ENCODE results near the gene ALDH3A1.

The ALDH3A1 gene

DNA sequence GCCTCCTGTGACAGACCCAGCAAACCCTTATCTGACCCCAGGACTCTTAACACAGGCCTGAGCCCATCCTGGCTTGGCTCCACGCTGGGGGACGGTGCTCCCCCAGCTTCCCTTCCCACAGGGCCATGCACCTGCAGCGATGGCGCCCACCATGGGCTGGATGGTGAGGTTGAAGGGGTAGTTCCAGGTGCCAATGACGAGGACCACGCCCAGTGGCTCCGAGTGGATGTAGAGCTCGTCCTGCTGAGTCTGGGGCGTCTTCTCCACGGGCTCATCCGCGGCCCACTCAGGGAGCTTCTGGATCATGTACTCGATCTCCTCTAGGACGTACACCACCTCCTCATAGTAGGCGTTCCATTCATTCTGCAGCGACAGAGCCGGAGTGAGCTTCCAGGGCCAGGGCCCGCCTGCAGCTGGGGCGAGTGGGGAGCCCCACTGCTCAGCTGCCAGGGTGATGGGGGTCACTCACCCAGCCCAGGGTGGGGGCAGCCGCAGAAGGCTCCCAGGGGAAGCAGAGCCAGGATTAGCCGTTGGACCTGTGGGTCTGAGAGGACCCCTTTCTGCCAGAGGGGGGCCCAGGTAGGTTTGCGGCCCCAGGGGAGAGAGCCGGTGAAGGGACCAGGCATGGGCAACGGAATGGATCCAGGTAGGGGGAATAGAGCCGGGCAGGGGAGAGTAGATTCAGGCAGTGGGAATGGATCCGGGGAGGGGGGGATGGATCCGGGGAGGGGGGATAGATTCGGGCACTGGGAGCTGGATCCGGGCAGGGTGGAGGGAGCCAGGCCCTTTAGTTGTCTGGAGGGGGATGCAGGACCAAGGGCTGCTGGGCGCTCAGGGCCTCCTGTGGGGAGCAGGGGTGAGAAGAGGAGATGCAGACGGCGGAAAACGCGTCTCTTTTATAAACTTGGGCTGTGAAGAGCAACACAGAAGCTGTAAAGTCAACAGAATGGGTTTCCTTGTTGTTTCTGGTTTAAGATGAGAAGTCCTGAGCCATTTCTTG lies 4.7 kb downstream of the ALDH3A1 start:
- in situ Hi-C loops (cut with MboI; ENCODE audit: low sequenced_read_pairs) = no loop called here

- in situ Hi-C loops (cut with MboI; ENCODE audit: low sequenced_read_pairs) = no loop called here
These were observed 5.6 kb downstream of the ALDH3A1 start for GRCh38 chr17:19742495-19742894.

DNA sequence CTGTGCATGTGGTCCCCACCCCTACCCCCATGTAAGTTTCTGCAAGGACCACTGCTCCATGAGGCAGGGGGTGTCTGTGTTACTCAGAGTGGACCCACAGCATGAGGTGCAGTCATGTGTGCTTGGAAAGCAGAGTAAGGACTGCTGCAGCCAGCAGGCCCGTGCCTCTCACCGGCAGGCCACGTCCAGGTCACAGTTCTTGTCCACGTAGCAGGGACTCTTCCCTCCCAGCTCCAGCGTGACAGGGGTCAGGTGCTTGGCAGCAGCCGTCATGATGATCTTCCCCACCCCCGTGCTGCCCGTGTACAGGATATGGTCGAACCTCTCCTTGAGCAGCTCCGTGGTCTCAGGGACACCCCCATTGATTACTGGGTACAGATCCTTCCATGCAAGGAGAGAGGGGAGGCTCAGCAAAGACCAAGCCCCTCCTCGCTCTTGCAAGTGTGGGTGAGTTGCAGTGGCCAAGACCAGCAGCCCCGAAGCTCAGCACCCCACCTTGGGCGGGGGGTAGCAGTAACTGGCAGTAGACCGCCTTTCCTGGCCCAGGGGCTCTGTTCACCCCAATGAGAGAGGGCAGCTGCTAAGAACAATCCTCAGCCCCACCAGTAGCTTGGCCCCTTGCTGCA lies 6.2 kb downstream of the ALDH3A1 start:
- in situ Hi-C loops (cut with MboI; ENCODE audit: low sequenced_read_pairs) = no loop called here

DNA sequence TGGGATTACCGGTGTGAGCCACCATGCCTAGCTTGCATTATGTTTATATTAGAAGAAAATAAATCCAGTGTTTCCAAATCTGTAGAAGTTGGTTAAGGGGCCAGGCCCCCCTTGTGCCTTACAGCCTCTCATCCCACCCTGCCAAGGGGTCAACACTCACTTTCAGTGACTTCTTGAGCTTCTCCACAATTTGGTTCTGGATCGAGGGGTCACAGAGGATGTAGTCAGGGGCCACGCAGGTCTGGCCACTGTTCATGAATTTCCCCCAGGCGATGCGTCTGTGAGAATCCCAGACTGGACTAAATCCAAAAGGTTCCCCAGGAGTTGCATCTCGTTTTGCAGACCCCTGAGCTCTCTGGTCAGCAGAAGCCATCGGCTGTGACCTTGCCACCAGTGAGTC lies 7.2 kb downstream of the ALDH3A1 start:
- in situ Hi-C loops (cut with MboI; ENCODE audit: low sequenced_read_pairs) = no loop called here

DNA sequence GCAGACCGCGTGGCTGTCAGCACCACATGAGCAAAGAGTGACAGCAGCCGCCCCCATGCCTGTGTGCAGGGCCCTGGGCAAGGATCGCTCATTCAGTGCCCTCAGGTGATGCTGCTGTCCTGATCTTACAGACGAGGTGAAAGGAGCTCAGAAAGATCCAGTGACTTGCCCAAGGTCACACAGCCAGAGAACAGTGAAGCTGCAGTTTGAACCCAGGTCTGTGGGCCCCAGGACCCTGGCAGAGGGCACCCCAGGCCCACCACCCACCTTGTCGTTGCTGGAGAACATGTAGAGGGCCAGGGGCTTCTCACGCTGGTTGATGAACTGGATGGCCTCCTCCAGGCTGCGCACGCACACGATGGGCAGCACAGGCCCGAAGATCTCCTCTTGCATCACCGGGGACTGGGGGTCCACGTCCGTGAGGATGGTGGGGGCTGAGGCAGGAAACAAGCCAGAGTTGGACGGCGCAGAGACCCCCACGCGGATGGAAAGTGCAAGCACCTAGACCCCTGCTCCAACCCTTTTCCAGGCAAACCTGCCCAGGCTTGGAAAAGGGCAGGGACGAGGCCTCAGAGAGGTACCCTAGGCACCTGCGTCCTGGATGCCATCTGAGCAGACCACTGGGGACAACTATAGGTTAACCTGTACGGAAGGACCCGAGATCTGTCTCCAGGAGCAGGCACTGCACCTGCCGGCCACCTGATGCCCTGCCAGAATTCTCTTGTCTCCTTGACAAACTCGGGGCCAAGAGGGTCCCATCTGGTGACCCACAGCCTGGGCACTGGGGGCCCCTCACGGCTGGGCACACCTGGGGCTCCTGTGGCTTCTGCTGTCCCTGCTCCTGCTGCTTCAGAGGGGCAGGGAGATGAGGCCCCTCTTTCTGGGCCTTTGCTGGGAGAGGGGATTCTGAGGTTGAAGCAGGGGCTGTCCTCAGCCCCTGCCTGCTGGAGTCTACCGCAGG lies 8.6 kb downstream of the ALDH3A1 start:
- in situ Hi-C loops (cut with MboI; ENCODE audit: low sequenced_read_pairs) = no loop called here

- in situ Hi-C loops (cut with MboI; ENCODE audit: low sequenced_read_pairs) = no loop called here
These were observed 9.3 kb downstream of the ALDH3A1 start for GRCh38 chr17:19738757-19739156.

DNA sequence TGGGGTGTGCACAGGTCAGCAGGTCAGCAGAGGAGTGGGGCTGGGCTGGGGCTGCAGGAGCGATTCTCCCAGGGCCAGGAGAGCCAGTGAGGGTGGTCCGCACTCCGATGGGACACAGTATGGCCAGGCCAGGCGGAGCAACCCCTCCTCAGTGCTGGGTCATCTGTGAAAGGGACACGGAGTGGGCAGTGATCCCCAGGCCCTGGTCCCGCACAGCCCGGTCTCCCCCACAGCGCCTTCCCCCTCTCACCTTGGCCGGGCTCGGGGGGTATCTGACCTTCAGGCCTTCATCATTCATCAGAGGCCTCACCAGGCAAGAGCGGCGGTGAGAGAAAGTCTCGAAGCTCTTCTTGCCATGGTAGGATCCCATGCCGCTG lies 10.0 kb downstream of the ALDH3A1 start:
- in situ Hi-C loops (cut with MboI; ENCODE audit: low sequenced_read_pairs) = no loop called here

DNA sequence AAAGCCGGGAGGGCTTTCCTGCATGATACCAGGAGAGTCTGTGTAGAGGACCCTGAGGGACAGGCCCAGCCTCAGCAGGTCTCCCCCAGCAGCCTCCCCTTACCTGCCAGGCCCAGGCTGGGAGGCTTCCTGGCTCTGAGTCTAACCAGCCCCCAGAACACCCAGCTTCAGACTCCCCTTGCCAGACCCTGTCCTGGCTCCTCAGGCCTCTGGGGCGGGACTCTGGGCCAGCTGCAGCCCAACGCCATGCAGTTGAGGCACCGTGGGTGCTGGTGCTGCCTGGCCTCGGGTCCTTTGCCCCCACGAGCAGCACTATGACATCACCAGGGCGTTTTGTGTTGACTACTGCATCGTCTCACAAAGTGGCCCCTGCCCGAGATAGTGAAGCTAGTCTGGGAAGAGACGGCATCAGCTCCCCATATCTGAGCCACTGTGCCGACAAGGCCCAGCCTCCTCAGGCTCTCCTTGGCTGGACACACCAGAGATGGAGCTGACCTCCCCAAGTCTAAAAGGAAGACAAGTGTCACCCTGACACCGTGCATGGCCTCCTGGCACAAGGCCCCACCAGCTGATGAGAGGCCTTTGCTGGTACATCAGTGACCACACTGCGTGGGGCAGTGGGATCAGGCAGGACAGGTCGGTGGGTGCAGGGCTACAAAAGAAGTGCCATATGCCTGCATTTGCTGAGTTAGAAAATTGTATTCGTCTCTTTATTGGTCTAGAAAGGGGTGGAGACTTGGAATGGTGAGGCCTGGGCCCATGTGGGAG lies 10.6 kb downstream of the ALDH3A1 start:
- in situ Hi-C loops (cut with MboI; ENCODE audit: low sequenced_read_pairs) = no loop called here

GRCh38 chr17:19736071-19736470 lies 12.0 kb downstream of the ALDH3A1 start:
- in situ Hi-C loops (cut with MboI; ENCODE audit: low sequenced_read_pairs) = no loop called here

DNA sequence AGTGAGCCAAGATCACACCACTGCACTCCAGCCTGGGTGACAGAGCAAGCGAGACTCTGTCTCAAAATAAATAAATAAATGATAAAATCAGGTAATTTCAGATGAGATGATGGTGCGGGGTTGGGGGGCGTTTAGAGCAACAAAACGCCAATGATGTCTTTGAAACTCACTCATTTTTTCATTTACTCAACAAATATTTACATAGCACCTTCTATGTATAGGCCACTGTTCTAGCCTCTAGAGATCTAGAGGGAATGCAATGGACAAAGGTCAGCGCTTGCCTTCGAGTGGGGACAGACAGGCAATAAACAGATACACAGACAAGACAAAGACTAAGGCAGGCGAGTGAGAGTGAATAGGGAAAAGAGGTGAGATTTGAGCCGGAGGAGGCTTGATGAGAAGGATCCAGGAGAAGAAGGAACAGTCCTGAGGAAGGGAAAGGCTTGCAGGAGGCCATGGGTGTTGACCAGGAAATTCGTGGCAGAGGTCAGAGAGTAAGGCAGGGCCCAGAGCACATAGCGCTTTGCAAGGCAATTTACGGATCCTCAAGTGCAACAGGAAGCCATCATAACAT lies 14.1 kb downstream of the ALDH3A1 start:
- in situ Hi-C loops (cut with MboI; ENCODE audit: low sequenced_read_pairs) = no loop called here

DNA sequence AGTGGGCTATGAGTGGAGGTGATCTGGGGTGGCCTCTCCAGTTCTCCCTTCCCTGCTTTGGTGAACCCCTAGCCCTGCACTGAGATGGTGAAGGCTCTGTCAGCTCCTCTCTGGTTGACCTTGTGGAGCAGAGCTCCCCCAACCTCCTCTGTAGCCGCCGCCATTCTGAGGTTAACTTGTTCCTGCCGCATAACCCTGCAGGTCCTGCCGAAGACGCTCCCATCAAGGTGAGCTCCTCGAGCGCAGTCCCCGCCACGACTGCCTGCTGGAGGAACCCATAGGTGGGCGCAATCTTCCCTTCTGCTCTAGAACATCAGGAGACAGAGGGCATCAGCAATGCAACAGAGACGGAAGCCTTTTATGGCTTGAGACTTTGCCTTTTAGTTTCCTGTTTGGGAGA lies 16.5 kb downstream of the ALDH3A1 start:
- in situ Hi-C loops (cut with MboI; ENCODE audit: low sequenced_read_pairs) = no loop called here

DNA sequence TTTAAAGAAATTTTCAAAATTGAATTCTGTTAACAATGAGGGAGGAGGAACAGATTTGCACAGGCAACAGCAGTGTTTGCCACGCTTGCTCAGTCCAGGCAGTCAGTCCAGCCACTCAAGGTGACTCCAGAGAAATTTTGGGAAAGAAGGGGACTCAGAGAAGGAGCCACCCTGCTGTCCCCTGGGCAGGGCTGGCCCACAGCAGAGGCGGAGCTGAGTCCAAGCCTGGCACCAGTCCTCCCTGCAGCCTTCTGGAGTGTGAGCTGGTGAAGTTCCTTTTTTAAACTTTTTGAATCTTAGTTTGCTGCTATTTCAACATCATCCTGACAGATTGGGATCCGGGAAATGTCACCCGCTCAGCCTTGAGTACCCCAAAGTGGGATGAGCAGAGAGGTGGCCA lies 17.3 kb downstream of the ALDH3A1 start:
- in situ Hi-C loops (cut with MboI; ENCODE audit: low sequenced_read_pairs) = no loop called here

DNA sequence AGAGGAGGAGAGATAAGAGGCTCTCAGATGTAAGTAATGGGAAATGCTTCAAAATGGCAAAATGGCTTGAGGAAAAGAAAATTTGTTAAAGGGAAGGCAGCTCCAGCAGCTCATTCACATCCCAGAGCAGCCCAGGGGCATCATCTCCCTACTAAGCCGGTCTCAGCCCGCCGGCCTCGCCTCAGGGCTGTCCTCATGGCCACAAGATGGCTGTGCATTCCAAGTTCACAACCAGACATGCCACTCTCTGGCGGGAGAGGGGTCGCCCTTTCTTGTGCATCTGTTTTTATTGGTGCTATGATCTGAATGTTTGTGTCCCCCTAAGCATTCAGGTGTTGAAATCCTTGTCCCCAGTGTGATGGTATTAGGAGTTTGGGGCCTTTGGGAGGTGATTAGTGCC lies 18.2 kb downstream of the ALDH3A1 start:
- in situ Hi-C loops (cut with MboI; ENCODE audit: low sequenced_read_pairs) = no loop called here

- in situ Hi-C loops (cut with MboI; ENCODE audit: low sequenced_read_pairs) = no loop called here
These were observed 20.0 kb downstream of the ALDH3A1 start for GRCh38 chr17:19728084-19728495.

DNA sequence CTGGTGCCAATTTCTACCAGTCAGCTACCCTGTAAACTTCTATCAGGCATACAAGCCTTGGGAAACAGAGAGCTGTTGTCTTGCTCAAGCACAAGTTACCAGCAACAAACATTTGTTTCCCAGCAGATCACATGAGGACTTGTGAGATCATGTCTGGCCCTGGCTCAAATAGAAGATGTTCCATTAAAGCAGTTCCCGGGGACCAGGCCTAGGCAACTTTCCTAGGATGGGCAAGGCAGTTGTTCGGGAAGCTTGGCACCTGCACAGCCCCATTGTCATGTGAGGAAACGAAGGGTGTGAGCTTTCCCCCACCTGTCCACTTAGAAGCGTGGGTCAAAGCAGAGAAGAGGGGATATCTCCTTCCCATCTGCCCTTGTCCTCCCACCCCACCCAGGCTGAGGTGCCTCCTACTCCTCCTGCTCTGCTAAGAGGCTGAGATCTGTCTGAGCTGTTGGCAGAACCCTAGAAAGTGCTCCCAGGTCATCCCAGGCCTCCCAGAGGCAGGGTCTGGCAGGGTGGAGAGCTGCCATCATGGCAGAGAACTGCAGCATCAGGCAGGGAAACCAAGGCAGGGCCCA lies 20.5 kb downstream of the ALDH3A1 start:
- in situ Hi-C loops (cut with MboI; ENCODE audit: low sequenced_read_pairs) = no loop called here

DNA sequence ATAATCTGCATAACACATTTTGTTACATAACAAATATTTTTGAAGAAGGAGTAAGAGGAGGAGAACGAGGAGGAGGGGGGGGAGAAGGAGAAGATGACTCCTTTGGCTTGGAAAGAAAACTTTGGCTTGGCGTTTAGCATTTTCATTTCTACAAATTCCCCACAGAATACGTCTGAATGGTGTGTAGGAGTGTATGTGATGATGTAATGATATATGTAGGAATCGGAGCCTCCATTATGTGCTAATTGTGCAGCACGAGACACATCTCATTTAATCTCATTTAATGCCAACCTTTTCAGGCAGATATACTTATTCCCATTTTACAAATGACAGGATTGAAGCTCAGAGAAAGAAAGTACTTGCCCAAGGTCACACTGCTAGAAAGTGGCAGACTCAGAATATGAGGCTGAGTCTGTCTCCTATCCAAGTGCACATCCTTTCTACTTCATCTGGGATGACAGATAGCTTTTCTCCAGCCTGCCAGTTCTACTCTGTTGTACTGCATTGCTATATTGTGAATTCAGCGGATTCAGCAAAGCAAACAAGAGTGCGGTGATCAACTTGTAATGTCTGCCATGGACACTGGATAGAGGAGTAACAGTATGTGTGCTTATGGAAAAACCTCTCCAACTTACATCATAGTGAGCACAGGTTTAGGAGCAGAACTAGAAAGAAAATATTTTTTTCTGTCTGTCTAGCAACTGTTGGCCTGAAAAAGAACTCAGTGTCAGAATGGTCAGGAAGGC lies 21.3 kb downstream of the ALDH3A1 start:
- in situ Hi-C loops (cut with MboI; ENCODE audit: low sequenced_read_pairs) = no loop called here

GRCh38 chr17:19725486-19725885 lies 22.6 kb downstream of the ALDH3A1 start:
- in situ Hi-C loops (cut with MboI; ENCODE audit: low sequenced_read_pairs) = no loop called here

DNA sequence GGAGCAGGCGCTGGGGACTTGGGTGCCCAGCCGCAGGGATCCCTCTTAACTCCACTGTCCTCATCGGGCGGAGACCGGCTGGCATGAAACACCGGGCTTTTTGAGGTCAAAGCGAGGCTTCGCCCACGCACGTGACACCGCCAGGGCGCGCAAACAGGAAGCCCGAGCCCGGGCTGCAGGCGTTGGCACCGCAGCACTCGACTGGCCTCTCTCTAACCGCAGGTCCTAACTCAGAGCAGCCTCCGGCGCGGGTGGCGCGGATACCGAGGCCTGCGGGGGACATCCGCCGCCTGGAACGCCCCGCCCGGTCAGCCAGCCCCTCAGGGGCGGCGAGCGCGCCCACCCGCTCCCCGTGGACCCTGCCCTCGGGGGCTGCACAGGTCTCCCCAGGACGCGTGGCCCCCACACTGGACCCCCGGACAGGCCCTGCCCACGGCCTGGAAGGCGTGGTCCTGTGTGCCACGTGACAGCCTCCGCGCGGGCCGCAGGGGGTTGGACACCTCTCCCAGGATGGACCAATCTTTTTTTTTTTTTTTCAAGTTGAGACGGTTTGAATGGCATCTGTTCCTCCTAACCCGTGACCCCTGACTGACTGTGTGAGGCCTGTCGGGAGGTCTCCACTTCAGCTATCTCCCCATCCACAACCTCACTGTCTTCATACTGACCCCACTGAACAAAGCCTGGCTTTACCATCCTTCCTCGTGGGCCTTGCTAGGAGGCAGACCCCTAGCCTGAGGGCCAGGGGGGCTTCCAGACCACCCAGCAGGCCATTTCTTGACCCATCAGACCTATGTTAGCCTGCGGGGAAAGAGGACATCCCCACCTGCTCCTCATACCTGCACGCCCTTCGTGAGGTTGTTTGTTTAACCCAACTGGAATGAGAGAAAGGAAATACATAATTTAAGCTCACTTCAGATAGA lies 23.3 kb downstream of the ALDH3A1 start:
- in situ Hi-C loops (cut with MboI; ENCODE audit: low sequenced_read_pairs) = no loop called here

Data from HL-60/S4 (cell line).